NCI-H1092 treated with DMSO at 0.1 percent for 48 hours (cell line): ENCODE results near the gene CRLF1.

ENCODE experiments used
- DNase-seq: peaks from one replicate; lab custom pipeline; 2025; lab: John Stamatoyannopoulos, UW

The CRLF1 gene

DNA sequence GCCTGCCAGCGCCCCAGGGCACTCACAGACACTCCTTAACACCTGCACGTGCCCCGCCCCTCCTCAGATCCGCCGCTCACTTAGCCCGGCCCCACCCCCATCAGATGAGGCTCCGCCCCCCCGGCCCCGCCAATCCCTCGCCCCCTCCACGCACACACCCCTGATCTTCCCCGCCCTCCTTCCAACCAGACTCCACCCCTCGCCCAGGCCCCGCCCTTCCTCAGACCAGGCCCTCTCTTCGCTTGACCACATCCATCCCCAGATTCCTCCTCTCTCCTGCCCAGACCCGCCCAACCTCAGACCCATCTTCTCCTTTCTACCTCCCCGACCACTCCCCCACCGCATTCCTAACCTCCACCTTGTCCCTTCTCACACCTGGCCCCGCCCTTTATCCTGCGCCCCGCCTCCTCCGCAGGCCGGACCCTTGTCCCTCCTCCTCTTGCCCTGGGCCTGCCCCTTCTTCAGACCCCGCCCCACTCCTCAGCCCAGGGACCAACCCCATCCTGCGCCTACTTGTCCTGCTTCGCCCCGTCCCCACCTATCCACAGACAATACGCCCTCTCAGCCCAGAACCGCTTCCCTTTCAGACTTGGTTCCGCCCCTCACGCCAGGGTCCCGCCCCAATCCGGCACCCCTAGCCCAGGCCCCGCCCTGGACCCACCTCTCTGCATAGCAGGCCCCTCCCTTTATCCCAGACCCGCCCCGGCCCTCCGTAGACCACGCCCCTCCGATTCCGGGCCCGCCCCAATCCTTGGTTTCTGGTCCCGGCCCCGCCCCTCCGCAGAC lies 29.8 kb upstream of the CRLF1 start:
- DNase-seq, result peak; percentile 92

DNA sequence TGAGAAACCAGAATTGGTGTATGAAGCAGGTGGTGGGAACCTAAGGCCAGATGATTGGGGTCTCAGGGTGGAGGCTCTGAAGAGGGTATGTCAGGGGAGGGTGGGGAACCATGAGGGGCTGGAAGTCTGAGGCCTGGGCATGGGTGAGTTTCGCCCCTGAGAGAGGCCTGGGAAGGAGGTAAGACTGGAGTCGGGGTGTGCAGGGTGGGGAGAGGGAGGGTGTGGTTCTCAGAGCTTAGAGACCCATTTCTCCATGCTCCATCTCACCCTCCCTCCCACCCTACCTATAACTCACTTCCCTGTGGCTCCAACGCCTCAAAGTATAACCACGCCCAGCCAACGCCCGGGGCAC lies 29.2 kb upstream of the CRLF1 start:
- no peak for DNase-seq

DNA sequence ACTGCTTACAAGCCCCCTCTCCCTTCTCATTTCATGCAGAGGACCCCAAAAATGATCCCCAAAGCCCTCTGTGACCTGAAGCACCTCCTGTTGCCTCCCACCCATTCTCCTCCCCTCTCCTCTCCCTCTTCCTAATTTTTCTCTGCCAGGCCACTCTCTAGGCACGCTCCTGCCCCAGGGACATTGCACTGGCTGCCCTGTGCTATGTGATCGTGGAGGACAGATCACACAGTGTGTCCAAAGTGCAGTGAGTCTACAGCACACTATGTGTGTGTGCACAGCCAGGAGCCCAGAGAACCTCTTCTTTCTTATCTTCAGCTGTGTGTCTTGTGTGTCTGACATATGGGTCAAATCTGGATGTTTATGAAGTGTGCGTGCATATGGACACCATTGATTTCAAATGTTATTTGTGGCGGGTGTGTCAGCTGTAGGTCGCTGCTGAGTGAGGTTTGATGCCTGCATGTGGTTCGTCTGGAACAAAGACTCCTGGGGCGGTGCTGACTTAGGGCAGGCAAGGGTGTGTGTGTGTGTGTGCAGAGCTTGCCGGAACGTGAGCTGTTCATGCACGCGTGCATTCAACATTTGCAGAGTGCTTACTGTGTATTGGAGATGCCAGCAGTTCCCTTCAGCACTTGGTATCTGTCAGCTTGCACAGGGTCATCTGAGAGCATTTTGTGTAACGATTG lies 28.2 kb upstream of the CRLF1 start:
- DNase-seq, result no peak

DNA sequence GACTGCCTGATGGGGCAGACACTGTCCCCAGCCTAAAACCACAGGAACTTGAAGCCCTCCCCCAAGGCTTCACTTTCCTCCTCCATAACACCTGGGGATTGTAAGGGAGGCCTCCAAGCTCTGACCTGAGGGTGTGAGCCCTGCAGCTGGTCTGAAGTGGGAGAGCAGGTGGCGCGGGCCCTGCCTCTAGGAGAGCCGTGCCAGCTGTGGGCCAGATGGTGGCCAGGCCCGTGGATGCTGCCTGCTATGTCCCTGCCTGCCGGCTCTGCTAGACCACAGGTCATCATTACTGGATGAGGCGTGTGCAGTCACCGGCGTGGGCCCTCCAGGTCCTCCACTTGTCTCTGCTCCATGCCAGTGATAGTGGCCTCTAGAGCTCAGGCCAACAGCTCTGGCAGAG lies 26.7 kb upstream of the CRLF1 start:
- no peak for DNase-seq

DNA sequence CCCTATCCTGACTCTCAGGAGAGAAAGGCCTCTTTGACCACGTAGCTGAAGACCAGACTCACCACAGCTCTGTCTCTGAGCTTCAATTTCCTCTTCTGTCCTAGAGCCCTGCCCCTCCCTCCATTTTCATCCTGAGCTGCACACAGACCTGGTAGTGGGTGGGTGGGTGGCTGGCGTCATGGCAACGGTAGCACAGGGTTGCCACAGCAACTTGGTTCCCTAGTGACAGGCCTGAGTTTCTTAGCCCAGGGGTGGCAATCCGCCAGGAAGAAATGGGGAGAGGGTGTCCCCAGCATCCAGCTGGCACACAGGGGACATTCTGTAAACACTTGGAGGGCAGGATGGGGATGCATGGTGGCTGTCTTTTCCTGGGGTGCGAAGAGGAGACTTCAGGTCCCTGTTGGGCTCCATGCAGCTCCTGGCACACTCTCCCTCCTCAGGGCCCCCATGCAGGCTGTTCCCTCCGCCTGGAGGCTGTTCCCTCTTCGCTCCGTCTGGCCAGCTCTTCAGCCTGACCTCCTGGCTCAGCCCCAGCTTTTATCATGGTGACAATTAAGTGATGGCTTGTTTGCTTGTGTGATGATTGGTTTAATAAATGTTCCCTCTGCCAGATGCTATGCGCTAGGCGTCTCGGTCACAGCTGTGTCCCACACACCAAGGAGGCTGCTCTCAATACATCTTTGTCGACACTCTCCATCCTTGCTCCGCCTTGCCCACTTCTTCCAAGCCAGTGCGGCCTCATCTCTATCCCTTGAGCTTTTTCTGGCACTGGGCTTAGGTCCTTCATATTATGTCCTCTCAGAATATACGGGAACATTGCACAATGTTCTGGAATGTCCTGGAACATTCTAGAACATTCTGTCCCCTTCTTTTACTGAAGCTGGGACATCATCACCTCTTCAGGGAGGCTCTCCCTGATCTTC lies 22.8 kb upstream of the CRLF1 start:
- DNase-seq, result no peak

DNA sequence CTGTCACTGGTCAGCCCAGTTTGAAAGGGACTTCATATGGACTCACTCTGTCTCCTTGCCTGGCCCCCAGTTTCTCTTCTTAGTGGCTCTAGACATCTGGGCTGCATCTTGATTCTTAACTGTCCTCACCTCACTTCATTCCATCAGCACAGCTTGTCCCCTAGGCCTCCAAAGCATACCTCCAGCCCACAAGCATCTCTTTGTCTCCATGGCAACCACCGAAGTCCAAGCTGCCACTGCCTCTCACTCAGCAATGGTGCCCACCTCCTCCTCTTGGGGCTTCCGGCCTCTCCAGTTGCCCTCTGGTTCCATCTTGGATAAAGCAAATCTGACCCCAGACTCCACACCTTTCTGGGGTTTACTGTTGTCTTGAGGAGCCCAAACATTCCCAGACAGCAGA lies 20.3 kb upstream of the CRLF1 start:
- no peak for DNase-seq

DNA sequence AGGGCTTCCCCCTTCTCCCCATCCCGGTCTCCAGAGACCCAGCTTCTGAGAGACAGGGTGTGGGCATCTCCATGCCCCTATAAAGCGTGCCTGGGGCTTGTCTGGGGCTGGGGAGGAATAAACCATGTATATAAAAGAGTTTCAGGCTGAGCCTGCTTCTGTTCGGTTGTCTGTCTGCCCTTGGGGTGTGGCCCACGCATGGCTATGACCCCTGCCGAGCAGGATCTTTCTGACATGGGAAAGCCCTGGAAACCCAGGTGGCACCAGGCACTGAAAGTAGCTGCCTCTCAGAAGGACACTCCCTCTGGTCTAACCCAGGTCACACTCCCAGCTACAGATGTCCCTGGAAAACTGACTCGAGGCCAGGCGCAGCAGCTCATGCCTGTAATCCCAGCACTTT lies 14.3 kb upstream of the CRLF1 start:
- no peak for DNase-seq

DNA sequence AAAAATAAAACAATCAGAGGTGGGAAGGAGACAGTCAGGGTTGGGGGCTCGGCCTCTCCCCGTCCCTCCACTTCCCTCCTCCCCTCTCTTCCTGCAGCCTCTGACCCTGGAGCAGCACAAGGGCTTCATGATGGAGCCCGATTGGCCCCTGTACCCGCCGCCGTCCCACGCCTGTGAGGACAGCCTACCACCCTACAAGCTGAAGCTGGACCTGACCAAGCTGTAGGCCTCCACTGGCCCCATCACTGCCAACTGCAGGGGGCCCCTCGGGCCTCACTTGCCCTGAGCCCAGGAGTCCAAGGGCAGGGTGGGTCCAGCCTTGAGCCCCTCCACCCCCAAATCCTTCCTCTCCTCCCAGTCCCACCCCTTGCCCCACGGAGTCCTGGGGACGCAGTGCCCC lies 13.7 kb upstream of the CRLF1 start:
- no peak for DNase-seq

DNA sequence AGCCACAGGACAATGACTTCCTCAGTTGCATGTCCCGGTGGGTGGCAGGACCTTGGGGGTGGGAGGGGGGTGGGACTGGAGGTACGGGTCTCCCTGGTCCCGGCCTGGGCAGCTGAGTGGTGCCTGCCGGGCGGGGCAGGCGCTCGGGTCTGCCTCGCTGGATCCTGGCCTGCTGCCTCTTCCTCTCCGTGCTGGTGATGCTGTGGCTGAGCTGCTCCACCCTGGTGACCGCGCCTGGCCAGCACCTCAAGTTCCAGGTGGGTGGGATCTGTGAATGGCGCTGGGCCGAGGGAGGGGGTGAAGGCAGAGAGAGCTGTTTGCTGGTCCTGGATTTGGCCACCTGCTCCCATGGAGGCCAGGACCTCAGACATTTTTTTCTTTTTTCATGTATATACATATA lies 11.6 kb upstream of the CRLF1 start:
- DNase-seq, result no peak

DNA sequence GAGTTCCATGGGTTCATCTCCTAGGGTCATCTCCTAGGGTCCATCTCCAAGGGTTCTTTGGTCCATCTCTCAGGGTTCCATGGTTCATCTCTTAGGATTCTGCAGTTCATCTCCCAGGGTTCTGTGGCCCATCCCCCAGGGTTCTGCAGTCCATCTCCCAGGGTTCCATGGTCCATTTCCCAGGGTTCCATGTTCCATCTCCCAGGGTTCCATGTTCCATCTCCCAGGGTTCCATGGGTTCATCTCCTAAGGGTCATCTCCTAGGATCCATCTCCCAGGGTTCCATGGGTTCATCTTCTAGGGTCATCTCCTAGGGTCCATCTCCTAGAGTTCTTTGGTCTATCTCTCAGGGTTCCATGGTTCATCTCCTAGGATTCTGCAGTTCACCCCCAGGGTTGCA lies 11.0 kb upstream of the CRLF1 start:
- DNase-seq, result no peak

DNA sequence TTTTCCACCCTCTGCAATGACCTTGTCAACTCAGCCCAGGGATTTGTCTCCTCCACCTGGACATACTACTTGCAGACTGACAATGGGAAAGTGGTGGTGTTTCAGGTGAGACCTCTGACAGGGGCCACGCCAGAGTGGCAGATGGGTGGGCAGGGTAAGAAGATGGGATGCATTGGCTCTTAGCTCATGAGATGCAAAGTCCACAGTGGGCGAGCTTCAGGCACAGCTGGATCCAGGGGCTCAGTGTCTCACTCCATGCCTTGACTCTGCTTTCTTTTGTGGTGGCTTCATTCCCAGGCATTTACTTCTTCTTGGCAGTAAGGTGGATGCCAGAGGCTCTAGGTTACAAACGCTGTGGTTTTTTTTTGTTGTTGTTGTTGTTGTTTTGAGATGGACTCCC lies 9.4 kb upstream of the CRLF1 start:
- DNase-seq, result no peak

DNA sequence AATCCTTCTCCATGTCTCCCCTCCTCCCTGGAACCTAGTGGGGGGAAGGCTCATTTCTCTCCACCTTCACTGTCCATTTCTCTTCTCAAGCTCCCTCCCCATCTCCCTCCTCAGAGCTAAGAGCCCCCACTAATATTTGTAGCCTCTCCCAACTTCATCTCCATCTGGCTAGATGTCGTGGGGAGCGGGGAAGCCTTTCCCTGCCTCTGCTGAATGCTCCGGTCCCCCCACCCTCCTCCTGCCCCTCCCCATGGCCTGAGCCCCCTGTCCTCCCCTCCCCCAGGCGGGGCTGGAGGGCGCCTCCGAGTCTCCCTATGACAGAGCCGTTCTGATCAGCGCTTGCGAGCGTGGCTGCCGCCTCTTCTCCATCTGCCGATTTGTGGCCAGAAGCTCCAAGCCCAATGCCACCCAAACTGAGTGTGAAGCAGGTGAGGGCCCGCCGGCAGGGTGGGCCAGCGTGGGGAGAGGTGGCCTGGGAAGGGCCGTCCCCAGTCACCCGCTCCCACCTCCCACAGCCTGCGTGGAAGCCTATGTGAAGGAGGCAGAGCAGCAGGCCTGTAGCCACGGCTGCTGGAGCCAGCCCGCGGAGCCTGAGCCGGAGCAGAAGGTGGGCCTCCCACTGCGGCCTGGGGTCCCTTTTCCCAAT lies 7.1 kb upstream of the CRLF1 start:
- DNase-seq, result no peak

DNA sequence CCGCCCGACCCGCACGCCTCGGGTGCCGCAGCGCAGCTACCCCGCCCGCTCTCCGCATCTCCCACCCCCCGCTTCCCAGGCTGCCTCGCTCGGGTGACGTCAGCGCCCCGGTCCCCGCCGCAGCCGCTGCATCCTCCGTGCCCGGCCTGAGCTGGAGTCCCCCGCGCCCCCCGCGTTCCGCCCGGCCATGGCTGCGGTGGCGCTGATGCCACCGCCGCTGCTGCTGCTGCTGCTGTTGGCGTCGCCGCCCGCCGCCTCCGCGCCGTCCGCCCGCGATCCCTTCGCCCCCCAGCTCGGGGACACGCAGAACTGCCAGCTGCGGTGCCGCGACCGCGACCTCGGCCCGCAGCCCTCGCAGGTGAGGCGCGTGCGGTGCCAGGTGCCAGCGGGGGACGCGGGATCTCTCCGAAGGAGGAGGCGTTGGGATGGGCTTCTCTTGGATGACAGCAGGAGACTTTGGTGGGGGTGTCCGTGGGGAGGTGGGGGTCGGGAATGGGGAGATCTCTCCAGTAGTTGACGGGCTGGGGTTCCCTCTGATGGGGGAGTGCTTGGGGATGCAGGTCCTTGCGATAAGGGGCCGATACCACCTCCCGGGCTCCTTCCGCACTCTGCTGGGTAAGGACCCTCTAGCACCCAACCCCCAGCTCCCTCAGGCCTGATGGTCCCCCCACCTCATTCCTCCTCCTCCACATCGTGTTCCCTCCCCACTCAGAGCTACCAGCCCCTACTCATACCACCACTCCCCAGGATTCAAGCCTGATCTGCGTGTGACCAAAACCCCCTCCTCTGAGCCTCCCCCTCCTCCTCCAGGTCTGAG lies 6.4 kb upstream of the CRLF1 start, which contains the start of gene TMEM59L:
TMEM59L (plus strand) TSS at position 99 of the 817 bp plus-strand sequence; CDS start at position 188, 89 bp downstream.
- DNase-seq, result no peak

DNA sequence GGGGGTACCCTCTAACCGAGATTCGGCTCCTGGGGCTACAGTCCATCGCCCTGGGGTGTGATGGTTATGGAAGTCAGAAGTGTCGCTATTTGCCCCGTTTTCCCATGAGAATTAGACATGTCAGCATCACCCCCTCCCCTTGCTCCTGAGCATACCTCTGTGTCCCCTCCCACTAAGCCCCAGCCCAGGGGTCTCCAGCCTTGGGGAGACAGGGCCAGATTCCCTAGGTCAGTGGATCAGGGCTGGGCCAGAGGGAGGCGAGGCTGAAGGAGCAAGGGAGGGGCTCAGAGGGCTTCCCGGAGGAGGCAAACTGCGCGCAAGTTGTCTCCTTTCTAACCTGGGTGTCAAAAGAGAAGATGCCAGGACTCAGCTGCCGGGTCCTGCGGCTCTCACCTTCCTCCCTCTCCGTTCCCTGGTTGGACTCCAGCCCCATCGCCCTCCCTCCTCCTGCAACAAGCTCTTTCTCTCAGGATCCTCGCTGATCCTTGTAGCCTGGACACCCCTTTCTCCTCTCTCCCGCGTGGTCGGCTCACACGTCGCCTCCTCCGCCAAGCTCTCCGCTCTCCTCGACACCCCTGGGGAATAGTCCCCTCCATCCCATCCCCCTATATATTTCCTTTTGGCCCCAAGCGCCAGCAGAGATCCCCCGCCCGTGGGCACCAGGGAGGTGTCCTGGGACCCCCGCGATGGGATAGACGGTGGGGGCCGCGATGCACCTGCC lies 5.6 kb upstream of the CRLF1 start:
- no peak for DNase-seq

DNA sequence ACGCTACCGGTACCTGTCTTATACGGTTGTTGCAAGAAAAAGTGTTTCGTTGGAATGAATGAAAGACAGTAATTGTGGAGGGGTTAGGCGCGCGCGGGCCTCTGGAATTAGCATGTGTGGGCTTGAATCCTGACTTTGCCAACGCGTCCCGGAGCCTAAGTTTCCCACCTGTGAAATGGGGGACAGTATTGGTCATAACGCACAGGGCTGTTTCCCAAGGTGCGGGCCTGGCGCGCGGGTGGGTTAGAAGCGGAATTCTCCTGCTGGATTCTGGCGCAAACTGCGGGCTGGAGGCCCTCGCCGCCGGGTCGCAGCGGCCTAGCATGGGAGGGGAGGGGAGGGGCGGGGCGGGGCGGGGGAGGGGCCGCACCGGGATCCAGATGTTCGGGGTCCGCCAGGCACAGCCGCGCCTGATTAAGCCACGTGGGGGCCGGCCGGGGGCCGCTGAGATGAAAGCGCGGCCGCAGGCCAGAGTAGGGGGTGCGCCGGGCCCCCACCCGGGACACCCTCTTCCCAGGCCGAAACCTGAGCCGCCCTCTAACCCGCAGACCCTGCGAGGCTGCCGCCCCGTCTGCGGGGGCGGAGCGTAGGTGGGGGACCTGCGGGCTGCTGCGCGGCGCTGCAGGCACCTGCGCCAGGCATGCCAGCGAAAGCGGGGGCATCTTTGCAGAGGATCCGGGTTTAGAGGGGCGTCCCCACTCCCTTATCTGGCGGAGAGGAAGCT lies 4.9 kb upstream of the CRLF1 start:
- no peak for DNase-seq

DNA sequence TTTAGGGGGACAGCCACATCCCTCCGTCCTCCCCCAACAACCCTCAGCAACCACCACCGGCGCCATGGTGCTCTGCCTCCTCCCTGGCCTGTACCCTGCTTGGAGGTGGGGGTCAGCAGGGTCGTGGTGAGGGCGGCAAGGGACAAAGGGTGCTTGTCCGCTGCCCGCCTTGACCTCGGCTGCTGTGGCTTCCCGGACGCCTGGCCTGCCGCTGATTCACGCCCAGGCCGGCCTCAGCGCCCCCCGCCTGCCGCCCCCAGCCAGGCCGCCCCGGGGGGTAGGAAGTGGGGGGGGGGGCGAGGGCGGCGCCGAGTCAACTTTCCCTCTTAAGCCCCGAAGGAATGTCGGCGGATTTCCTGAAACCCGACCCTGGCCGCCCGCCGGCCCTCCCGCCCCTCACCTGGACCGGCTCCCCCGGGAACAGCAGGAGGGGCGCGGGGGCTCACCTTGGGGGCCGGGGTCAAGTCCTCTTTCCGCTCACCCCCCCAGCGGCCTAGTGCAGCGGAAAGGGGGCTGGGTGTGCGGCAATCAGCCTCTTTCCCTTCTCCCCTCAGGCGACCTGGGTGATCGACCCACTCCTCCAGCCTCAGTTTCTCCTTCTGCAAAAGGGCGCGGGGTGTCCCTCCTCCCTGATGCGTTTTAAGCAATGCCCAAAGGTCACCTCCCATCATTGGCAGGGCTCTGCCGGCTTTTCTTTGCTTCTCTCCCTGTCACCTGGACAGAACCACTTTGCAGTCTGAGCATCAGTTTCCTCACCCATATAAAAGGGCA lies 4.1 kb upstream of the CRLF1 start:
- DNase-seq, result no peak

DNA sequence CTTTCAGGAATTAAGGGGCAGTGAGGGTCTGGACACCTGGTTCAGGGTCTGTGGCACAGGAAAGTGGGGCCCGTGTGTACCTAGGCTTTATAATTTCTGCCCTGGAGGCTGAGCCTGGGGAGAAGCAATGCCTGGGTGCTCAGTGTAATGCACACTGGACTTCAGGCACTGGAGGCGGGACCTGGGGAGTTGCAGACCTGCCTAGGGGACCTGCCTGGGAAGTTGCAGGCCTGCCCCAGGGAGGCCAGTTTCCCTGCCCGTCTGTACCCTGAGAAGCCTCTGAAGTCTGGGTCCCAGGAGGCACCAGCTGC lies 3.6 kb upstream of the CRLF1 start:
- DNase-seq, result no peak

DNA sequence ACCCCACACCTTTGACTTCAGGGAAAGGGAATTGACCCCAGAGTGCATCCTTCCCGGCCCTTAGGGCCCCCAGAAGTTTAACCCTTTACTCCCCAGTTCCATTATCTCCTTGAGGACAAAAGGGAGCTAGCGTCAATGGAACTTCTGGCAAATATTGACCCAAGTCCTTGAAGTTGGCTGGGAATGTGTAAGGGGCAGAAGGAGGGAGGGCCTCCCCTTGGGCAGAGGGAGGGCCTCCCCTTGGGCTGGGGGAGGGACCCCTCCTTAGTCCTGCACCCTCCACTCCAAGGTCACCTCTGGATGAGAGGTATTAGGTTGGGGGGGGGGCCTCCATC lies 3.1 kb upstream of the CRLF1 start:
- no peak for DNase-seq
